T-helper 2 cell treated with Interferon-gamma antibody and Interleukin-4, amounts not matched to agents 5 μg/mL and 100 μg/mL, for 36 hours (primary cell): ENCODE data around the gene CHI3L1.

Source experiments
- DNase-seq: peaks from one replicate; pipeline ENCODE4 v3.0.0; 2021; ENCODE audit warnings: low spot score
- H3K27ac Mint-ChIP-seq: one replicate; pipeline ENCODE4 v1.8.0; 2021; ENCODE audit warnings: mild to moderate bottlenecking, mixed read lengths
- H3K27me3 Mint-ChIP-seq: one replicate; pipeline ENCODE4 v1.8.0; 2021; ENCODE audit warnings: low read depth, mixed read lengths
- H3K36me3 Mint-ChIP-seq: one replicate; pipeline ENCODE4 v1.8.0; 2021; ENCODE audit warnings: low read depth, mixed read lengths
- H3K4me1 Mint-ChIP-seq: one replicate; pipeline ENCODE4 v1.8.0; 2021; ENCODE audit warnings: low read depth, mixed read lengths
- H3K4me3 Mint-ChIP-seq: one replicate; pipeline ENCODE4 v1.8.0; 2022; ENCODE audit warnings: mild to moderate bottlenecking, moderate library complexity, mixed read lengths
- H3K9me3 Mint-ChIP-seq: one replicate; pipeline ENCODE4 v1.8.0; 2021; ENCODE audit warnings: mixed read lengths

The CHI3L1 gene

GRCh38 chr1:203139976-203140475, 46.5 kb downstream of the CHI3L1 start:
- DNase-seq: no peak
- no peaks in the 10 kb centered on the region for H3K36me3 Mint-ChIP-seq
- H3K4me1 Mint-ChIP-seq: peaks cover 4% of the 10 kb centered on the region
- H3K27ac Mint-ChIP-seq: no peak overlapping the region
- H3K9me3 Mint-ChIP-seq: no peaks in the 10 kb centered on the region
- no peak overlapping the region for H3K4me3 Mint-ChIP-seq
- H3K27me3 Mint-ChIP-seq: peaks cover 9% of the 10 kb centered on the region

- no peak overlapping the region for H3K4me3 Mint-ChIP-seq
- DNase-seq: no peak
- H3K4me1 Mint-ChIP-seq: peaks cover 4% of the 10 kb centered on the region
- peaks cover 9% of the 10 kb centered on the region for H3K27me3 Mint-ChIP-seq
- H3K9me3 Mint-ChIP-seq: no peaks in the 10 kb centered on the region
- H3K27ac Mint-ChIP-seq: no peak overlapping the region
- no peaks in the 10 kb centered on the region for H3K36me3 Mint-ChIP-seq
Measured at GRCh38 chr1:203138066-203138465, 48.4 kb downstream of the CHI3L1 start.

GRCh38 chr1:203137324-203137723, 49.2 kb downstream of the CHI3L1 start:
- H3K36me3 Mint-ChIP-seq: no peaks in the 10 kb centered on the region
- H3K27ac Mint-ChIP-seq: no peak overlapping the region
- peaks cover 4% of the 10 kb centered on the region for H3K4me1 Mint-ChIP-seq
- peaks cover 9% of the 10 kb centered on the region for H3K27me3 Mint-ChIP-seq
- DNase-seq: no peak
- no peak overlapping the region for H3K4me3 Mint-ChIP-seq
- no peaks in the 10 kb centered on the region for H3K9me3 Mint-ChIP-seq

GRCh38 chr1:203136409-203137042, 50.0 kb downstream of the CHI3L1 start:
- DNase-seq: no peak
- Mint-ChIP-seq H3K36me3 (no peaks in the 10 kb centered on the region), H3K4me1 (peaks cover 4% of the 10 kb centered on the region), H3K9me3 (no peaks in the 10 kb centered on the region), H3K27me3 (peaks cover 9% of the 10 kb centered on the region), H3K4me3 (no peak overlapping the region), H3K27ac (no peak overlapping the region)

- no peak for DNase-seq
- H3K9me3 Mint-ChIP-seq: no peaks in the 10 kb centered on the region
- H3K4me1 Mint-ChIP-seq: peaks cover 4% of the 10 kb centered on the region
- no peak overlapping the region for H3K27ac Mint-ChIP-seq
- peaks cover 9% of the 10 kb centered on the region for H3K27me3 Mint-ChIP-seq
- H3K4me3 Mint-ChIP-seq: no peak overlapping the region
- H3K36me3 Mint-ChIP-seq: no peaks in the 10 kb centered on the region
Measured at GRCh38 chr1:203135636-203136305, 50.7 kb downstream of the CHI3L1 start.

GRCh38 chr1:203133970-203134725, 52.4 kb downstream of the CHI3L1 start:
- no peak for DNase-seq
- Mint-ChIP-seq H3K36me3 (no peaks in the 10 kb centered on the region), H3K27me3 (peaks cover 20% of the 10 kb centered on the region), H3K4me3 (no peak overlapping the region), H3K27ac (no peak overlapping the region), H3K9me3 (no peaks in the 10 kb centered on the region), H3K4me1 (peaks cover 4% of the 10 kb centered on the region)

GRCh38 chr1:203131548-203132200, 54.8 kb downstream of the CHI3L1 start:
- Mint-ChIP-seq H3K9me3 (no peaks in the 10 kb centered on the region), H3K36me3 (no peaks in the 10 kb centered on the region), H3K4me3 (no peak overlapping the region), H3K4me1 (peaks cover 9% of the 10 kb centered on the region), H3K27ac (no peak overlapping the region), H3K27me3 (peaks cover 35% of the 10 kb centered on the region)
- DNase-seq: no peak

GRCh38 chr1:203130358-203130985, 56.0 kb downstream of the CHI3L1 start:
- DNase-seq: no peak
- Mint-ChIP-seq H3K9me3 (no peaks in the 10 kb centered on the region), H3K27ac (no peak overlapping the region), H3K27me3 (peaks cover 45% of the 10 kb centered on the region), H3K36me3 (no peaks in the 10 kb centered on the region), H3K4me3 (no peak overlapping the region), H3K4me1 (peaks cover 5% of the 10 kb centered on the region)

GRCh38 chr1:203129501-203130231, 56.8 kb downstream of the CHI3L1 start:
- H3K9me3 Mint-ChIP-seq: no peaks in the 10 kb centered on the region
- H3K4me1 Mint-ChIP-seq: peaks cover 5% of the 10 kb centered on the region
- no peak overlapping the region for H3K27ac Mint-ChIP-seq
- no peak overlapping the region for H3K4me3 Mint-ChIP-seq
- DNase-seq: no peak
- H3K27me3 Mint-ChIP-seq: peaks cover 45% of the 10 kb centered on the region
- H3K36me3 Mint-ChIP-seq: no peaks in the 10 kb centered on the region
